ENCODE data around the gene TTC33. TPM values are rescaled to one million over a fixed set of nuclear protein-coding genes. Genes with fewer than 3 reads are reported as not detected.

TTC33 gene
- total and polyA plus RNA-seq, 2 of the 4 experiments (the other 2 are of a cell fraction): 3.1 to 8.1 TPM

DNA sequence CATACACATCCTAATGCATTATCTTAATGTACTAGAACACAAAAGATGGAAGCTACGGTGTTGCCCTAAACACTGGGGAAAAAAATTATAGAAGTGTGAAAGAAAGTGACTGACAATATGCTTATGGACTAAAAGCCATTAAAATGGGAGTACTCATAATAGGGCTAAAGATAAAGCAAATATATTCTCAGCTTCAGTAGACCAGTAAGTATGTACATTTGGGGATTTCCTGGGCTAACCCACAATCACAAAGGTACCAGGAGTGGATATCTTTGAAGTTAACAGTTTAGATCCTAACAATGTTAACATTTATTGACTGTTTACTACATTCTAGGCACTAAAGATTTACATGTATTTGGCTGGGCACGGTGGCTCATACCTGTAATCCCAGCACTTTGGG, 39.2 kb downstream of the TTC33 start:
- Histone ChIP-seq H2BK5ac (ENCODE audit: low read depth, low read length, poor library complexity, severe bottlenecking) (no peak overlapping the region), H3K14ac (replicated peaks; ENCODE audit: low read depth, low read length) (no peak overlapping the region), H4K20me1 (ENCODE audit: insufficient read depth, low read length) (no peaks in the 10 kb centered on the region), H3K18ac (ENCODE audit: low read depth, low read length) (no peak overlapping the region), H3K9me1 (ENCODE audit: insufficient read depth, low read length) (0 out of 2 replicates have a peak, but pooled peaks cover 3% of the 10 kb centered on the region), H3K9ac (ENCODE audit: low read depth, low read length) (no peak overlapping the region), H2BK120ac (ENCODE audit: low read depth, low read length) (no peak overlapping the region), H3K36me3 (ENCODE audit: control insufficient read depth, insufficient read depth, low read length) (peaks cover 4% of the 10 kb centered on the region; the same call in 1 of the 2 replicates), H3K4me2 (ENCODE audit: low read depth, low read length) (no peak overlapping the region), H2BK15ac (ENCODE audit: low read depth, low read length) (no peak overlapping the region), H3K4ac (ENCODE audit: low read depth, low read length) (no peak overlapping the region), H2BK20ac (ENCODE audit: low read depth, low read length) (no peak overlapping the region), H3K79me1 (ENCODE audit: low read depth in 1 of 2, low read length in 2 of 2) (peaks cover 3% of the 10 kb centered on the region in 2 experiments; a peak in 2 of 4 replicates), H4K8ac (ENCODE audit: low read depth in 2 of 2, low read length in 2 of 2) (no peak overlapping the region), H3K56ac (ENCODE audit: extremely low read depth, insufficient read depth, low read length) (no peak overlapping the region), H3K9me3 (ENCODE audit: control insufficient read depth, insufficient read depth, low read length) (no peaks in the 10 kb centered on the region), H4K91ac (ENCODE audit: insufficient read depth, low read depth, low read length) (no peak overlapping the region), H3K4me1 (ENCODE audit: control insufficient read depth, insufficient read depth, low read length) (0 out of 2 replicates have a peak, but pooled peaks cover 2% of the 10 kb centered on the region), H2AK9ac (replicated peaks; ENCODE audit: low read depth, low read length, poor library complexity) (no peak overlapping the region), H3K27ac (ENCODE audit: insufficient read depth, low read length) (no peak overlapping the region), H3K4me3 (ENCODE audit: insufficient read depth, low read depth, low read length) (no peak overlapping the region), H2AK5ac (ENCODE audit: low read depth, low read length) (no peak overlapping the region), H4K5ac (ENCODE audit: low read depth, low read length) (no peak overlapping the region), H3K23ac (ENCODE audit: low read depth, low read length) (no peak overlapping the region), H2AFZ (replicated peaks; ENCODE audit: low read length, poor library complexity) (no peak overlapping the region), H3K27me3 (ENCODE audit: control insufficient read depth, insufficient read depth, low read length) (no peaks in the 10 kb centered on the region)
- ChIA-PET CTCF (interaction anchor here (1.5 kb wide), 1 partner anchor 18 kb away, joined by 3 read pairs; no protein-coding TSS in a partner anchor), POLR2A (ENCODE audit: unreplicated experiment) (no interaction called here)
- no peak for DNase-seq
- WGBS, 2 experiments (ENCODE audit: extremely low coverage in 2 of 2, insufficient read length in 1 of 2): no CpG with 5 or more reads among the region's 2 CpGs
- no peak for TF ChIP-seq POLR2A (IDR thresholded peaks at IDR 0.05; ENCODE audit: low read depth, low read length)
- TF ChIP-seq CEBPB (IDR thresholded peaks at IDR 0.05; ENCODE audit: low read depth, low read length): no peak
- TF ChIP-seq MAZ (IDR thresholded peaks at IDR 0.05; ENCODE audit: borderline replicate concordance, low read depth, low read length): no peak
- TF ChIP-seq, protein P1, sequence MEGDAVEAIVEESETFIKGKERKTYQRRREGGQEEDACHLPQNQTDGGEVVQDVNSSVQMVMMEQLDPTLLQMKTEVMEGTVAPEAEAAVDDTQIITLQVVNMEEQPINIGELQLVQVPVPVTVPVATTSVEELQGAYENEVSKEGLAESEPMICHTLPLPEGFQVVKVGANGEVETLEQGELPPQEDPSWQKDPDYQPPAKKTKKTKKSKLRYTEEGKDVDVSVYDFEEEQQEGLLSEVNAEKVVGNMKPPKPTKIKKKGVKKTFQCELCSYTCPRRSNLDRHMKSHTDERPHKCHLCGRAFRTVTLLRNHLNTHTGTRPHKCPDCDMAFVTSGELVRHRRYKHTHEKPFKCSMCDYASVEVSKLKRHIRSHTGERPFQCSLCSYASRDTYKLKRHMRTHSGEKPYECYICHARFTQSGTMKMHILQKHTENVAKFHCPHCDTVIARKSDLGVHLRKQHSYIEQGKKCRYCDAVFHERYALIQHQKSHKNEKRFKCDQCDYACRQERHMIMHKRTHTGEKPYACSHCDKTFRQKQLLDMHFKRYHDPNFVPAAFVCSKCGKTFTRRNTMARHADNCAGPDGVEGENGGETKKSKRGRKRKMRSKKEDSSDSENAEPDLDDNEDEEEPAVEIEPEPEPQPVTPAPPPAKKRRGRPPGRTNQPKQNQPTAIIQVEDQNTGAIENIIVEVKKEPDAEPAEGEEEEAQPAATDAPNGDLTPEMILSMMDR (conservative IDR thresholded peaks at IDR 0.05; ENCODE audit: low read depth, low read length): no peak
- TF ChIP-seq, protein P2, sequence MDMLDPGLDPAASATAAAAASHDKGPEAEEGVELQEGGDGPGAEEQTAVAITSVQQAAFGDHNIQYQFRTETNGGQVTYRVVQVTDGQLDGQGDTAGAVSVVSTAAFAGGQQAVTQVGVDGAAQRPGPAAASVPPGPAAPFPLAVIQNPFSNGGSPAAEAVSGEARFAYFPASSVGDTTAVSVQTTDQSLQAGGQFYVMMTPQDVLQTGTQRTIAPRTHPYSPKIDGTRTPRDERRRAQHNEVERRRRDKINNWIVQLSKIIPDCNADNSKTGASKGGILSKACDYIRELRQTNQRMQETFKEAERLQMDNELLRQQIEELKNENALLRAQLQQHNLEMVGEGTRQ (IDR thresholded peaks at IDR 0.05; ENCODE audit: low read depth, low read length): no peak
- TF ChIP-seq RFX5 (IDR thresholded peaks at IDR 0.05; ENCODE audit: low read depth, low read length): no peak
- TF ChIP-seq MXI1 (IDR thresholded peaks at IDR 0.05; ENCODE audit: borderline replicate concordance, low read depth, low read length): no peak
- TF ChIP-seq SMC3 (IDR thresholded peaks at IDR 0.05; ENCODE audit: low read depth, low read length): no peak
- TF ChIP-seq, protein P3, sequence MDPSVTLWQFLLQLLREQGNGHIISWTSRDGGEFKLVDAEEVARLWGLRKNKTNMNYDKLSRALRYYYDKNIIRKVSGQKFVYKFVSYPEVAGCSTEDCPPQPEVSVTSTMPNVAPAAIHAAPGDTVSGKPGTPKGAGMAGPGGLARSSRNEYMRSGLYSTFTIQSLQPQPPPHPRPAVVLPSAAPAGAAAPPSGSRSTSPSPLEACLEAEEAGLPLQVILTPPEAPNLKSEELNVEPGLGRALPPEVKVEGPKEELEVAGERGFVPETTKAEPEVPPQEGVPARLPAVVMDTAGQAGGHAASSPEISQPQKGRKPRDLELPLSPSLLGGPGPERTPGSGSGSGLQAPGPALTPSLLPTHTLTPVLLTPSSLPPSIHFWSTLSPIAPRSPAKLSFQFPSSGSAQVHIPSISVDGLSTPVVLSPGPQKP (IDR thresholded peaks at IDR 0.05; ENCODE audit: borderline replicate concordance, low read depth, low read length): no peak
- no peak for TF ChIP-seq CHD1 (IDR thresholded peaks at IDR 0.05; ENCODE audit: low read depth, low read length)
- no peak for TF ChIP-seq BHLHE40 (IDR thresholded peaks at IDR 0.05; ENCODE audit: low read depth, low read length)
- no peak for TF ChIP-seq NFE2L2 (IDR thresholded peaks at IDR 0.05; ENCODE audit: low read depth, low read length)
- TF ChIP-seq MAFK (IDR thresholded peaks at IDR 0.05; ENCODE audit: low read depth, low read length): no peak
- TF ChIP-seq RAD21 (IDR thresholded peaks at IDR 0.05; ENCODE audit: low read length): no peak
- no peak for TF ChIP-seq FOS (IDR thresholded peaks at IDR 0.05; ENCODE audit: low read depth, low read length)
- TF ChIP-seq RCOR1 (IDR thresholded peaks at IDR 0.05; ENCODE audit: insufficient replicate concordance, low read length): no peak
- in situ Hi-C loops (cut with MboI; ENCODE audit: low sequenced_read_pairs): no loop called here
- intact Hi-C loops (cut with micrococcal nuclease): loop anchor here (5.0 kb wide), 1 partner anchor 1126 kb away; no protein-coding TSS in a partner anchor
- no TSS peak for BruUV-seq (replicated peaks)
- no peak for ATAC-seq (ENCODE audit: low read depth)
- dilution Hi-C loops (cut with HindIII; ENCODE audit: low sequenced_read_pairs, unreplicated experiment): no loop called here

Data from IMR-90 (cell line).